GM23338 (cell line): ENCODE data around the gene GSTA5. TPM values are rescaled to one million over a fixed set of nuclear protein-coding genes. Genes with fewer than 3 reads are reported as not detected.
"Not testable (repeated sequence)": the region's sequence is repeated elsewhere in the genome, so short reads cannot be mapped to it uniquely, and the experiment has no call there.

Experiments used
- ATAC-seq: fragments of 200-7000 bp; cut with Tn5 transposase; 3 replicates; pipeline ENCODE4 v1.9.1; 2020
- DNase-seq: peaks from one replicate; pipeline ENCODE4 v3.0.0-alpha.2; 2015; ENCODE audit warnings: low spot score
- H2AFZ ChIP-seq: fragments of 200-600 bp; sonication (generic); 2 replicates; pipeline ENCODE4 v1.8.0; 2016; ENCODE audit warnings: antibody characterized with exemption, mild to moderate bottlenecking, moderate library complexity
- H3F3A ChIP-seq: fragments of 200-600 bp; sonication (generic); replicated peaks from 2 replicates; pipeline ENCODE4 v1.8.0; 2017; ENCODE audit warnings: antibody characterized with exemption, mixed run types, low read depth
- H3K27ac ChIP-seq: fragments of 200-600 bp; sonication (generic); 2 replicates; pipeline ENCODE4 v1.6.1; 2016; ENCODE audit warnings: low read depth
- H3K27me3 ChIP-seq: fragments of 200-600 bp; sonication (generic); 2 replicates; pipeline ENCODE4 v1.8.0; 2016; ENCODE audit warnings: mild to moderate bottlenecking, mixed run types, moderate library complexity; ENCODE audit not compliant: insufficient read depth
- H3K36me3 ChIP-seq: fragments of 200-600 bp; sonication (generic); 2 replicates; pipeline ENCODE4 v1.8.0; 2016; ENCODE audit warnings: mild to moderate bottlenecking; ENCODE audit not compliant: insufficient read depth
- H3K4me1 ChIP-seq: fragments of 200-600 bp; sonication (generic); 2 replicates; pipeline ENCODE4 v1.8.0; 2016; ENCODE audit warnings: mild to moderate bottlenecking, moderate library complexity; ENCODE audit not compliant: insufficient read depth
- H3K4me2 ChIP-seq: fragments of 200-600 bp; sonication (generic); 2 replicates; pipeline ENCODE4 v1.7.1; 2017; ENCODE audit warnings: mixed run types
- H3K4me3 ChIP-seq: fragments of 200-600 bp; sonication (generic); 2 replicates; pipeline ENCODE4 v1.6.1; 2016; ENCODE audit warnings: mixed run types
- H3K79me2 ChIP-seq: fragments of 200-600 bp; sonication (generic); replicated peaks from 2 replicates; pipeline ENCODE4 v1.8.0; 2017; ENCODE audit warnings: mild to moderate bottlenecking; ENCODE audit not compliant: insufficient read depth
- H3K9me2 ChIP-seq: fragments of 200-600 bp; sonication (generic); 2 replicates; pipeline ENCODE4 v1.8.0; 2017; ENCODE audit not compliant: insufficient read depth
- H4K20me1 ChIP-seq: fragments of 200-600 bp; sonication (generic); replicated peaks from 2 replicates; pipeline ENCODE4 v1.8.0; 2017; ENCODE audit warnings: mild to moderate bottlenecking; ENCODE audit not compliant: insufficient read depth
- H3K27ac Mint-ChIP-seq: 2 replicates; pipeline ENCODE4 v1.8.0; 2020; ENCODE audit warnings: inconsistent platforms, mild to moderate bottlenecking, moderate library complexity, mixed read lengths
- H3K27me3 Mint-ChIP-seq: 3 replicates; pipeline ENCODE4 v1.8.0; 2022; ENCODE audit warnings: low read depth, mild to moderate bottlenecking, moderate library complexity, mixed read lengths, inconsistent platforms; ENCODE audit not compliant: insufficient read depth, poor library complexity
- H3K36me3 Mint-ChIP-seq: 3 replicates; pipeline ENCODE4 v1.8.0; 2021; ENCODE audit warnings: low read depth, mild to moderate bottlenecking, inconsistent platforms, moderate library complexity, mixed read lengths
- H3K4me1 Mint-ChIP-seq: 3 replicates; pipeline ENCODE4 v1.8.0; 2020; ENCODE audit warnings: mild to moderate bottlenecking, inconsistent platforms, mixed read lengths
- H3K4me3 Mint-ChIP-seq: 3 replicates; pipeline ENCODE4 v1.8.0; 2021; ENCODE audit warnings: moderate library complexity, mild to moderate bottlenecking, inconsistent platforms, mixed read lengths
- H3K9me3 Mint-ChIP-seq: 3 replicates; pipeline ENCODE4 v1.8.0; 2020; ENCODE audit warnings: moderate library complexity, mild to moderate bottlenecking, inconsistent platforms, mixed read lengths
- CREB1 ChIP-seq: fragments of 250-450 bp; sonication (Bioruptor Pico); IDR thresholded peaks from 2 replicates; pipeline ENCODE4 v1.5.0; 2020; ENCODE audit warnings: low read depth, mild to moderate bottlenecking, moderate library complexity
- EZH2 ChIP-seq: fragments of 200-600 bp; sonication (generic); IDR thresholded peaks from one replicate; pipeline ENCODE4 v1.8.0; 2017; ENCODE audit warnings: antibody characterized with exemption, mild to moderate bottlenecking, low read depth; ENCODE audit not compliant: unreplicated experiment
- EZH2phosphoT487 ChIP-seq: fragments of 200-600 bp; sonication (generic); IDR thresholded peaks from one replicate; pipeline ENCODE4 v1.8.1; 2018; ENCODE audit warnings: antibody characterized with exemption; ENCODE audit not compliant: unreplicated experiment
- JUNB ChIP-seq: IDR thresholded peaks from one replicate; pipeline ENCODE4 v1.6.1; 2016; ENCODE audit warnings: antibody characterized with exemption; ENCODE audit not compliant: unreplicated experiment
- NANOG ChIP-seq: IDR thresholded peaks from 2 replicates; pipeline ENCODE4 v1.6.1; 2016; ENCODE audit warnings: antibody characterized with exemption, borderline replicate concordance
- polyA plus RNA-seq: library from polyadenylated mRNA; unstranded; fragments of >200 nt; fragmentation: Nextera tagmentation; extraction: Ambion mirVana; gene quantifications from 2 replicates; pipeline ENCODE4 v1.2.1, GENCODE V29; 2016
- total RNA-seq: library from RNA; depleted of rRNA; stranded (reverse); fragments of >200 nt; shearing (Covaris generic); gene quantifications from 2 replicates; pipeline ENCODE4 v1.2.3, GENCODE V29; 2014
- TF ChIP-seq, protein P1 (sequence below), 2 experiments: fragments of 200-600 bp in 1 of 2; sonication (generic) in 1 of 2; conservative IDR thresholded peaks; 2 replicates each; pipeline versions ENCODE4 v1.5.1 to v1.6.1; 2016 to 2017; ENCODE audit warnings: antibody characterized with exemption in 2 of 2, low read depth in 2 of 2, mild to moderate bottlenecking in 2 of 2, moderate library complexity in 1 of 2
- TF ChIP-seq, protein P2 (sequence below): IDR thresholded peaks from one replicate; pipeline ENCODE4 v1.6.1; 2018; ENCODE audit warnings: antibody characterized with exemption; ENCODE audit not compliant: unreplicated experiment
- TF ChIP-seq, protein P3 (sequence below): IDR thresholded peaks from 2 replicates; pipeline ENCODE4 v1.6.1; 2016; ENCODE audit warnings: antibody characterized with exemption

GSTA5 gene
- total and polyA plus RNA-seq, 2 experiments from 2014 or later: not detected

DNA sequence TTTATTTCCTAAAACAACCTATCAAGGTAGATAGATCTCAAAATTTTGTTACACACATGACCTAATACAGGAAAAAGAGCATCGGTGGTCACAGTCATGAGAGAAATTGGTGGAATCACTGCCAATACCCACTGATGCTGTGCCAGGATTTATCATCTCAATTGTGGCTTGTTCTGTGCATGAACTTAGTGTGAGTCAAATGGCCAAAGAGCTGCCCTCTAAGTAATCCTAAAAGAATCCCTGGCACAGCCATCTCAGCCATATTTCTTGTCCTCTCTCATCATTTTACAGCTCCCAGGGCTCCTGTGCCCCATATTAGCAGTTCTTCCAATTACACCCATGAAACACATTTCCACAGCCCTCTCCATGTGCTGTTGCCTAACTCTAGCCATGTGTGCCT lies 6.1 kb downstream of the GSTA5 start:
- Histone ChIP-seq H3K27me3 (no peaks in the 10 kb centered on the region), H3K9me2 (no peaks in the 10 kb centered on the region), H4K20me1 (no peaks in the 10 kb centered on the region), H3K4me3 (no peak overlapping the region), H3K27ac (no peak overlapping the region), H3K4me1 (no peaks in the 10 kb centered on the region), H2AFZ (no peak overlapping the region), H3K36me3 (no peaks in the 10 kb centered on the region), H3K4me2 (no peak overlapping the region), H3K79me2 (no peaks in the 10 kb centered on the region), H3F3A (no peaks in the 10 kb centered on the region)
- ATAC-seq: no peak
- H3K27ac Mint-ChIP-seq: no peak overlapping the region
- H3K27me3 Mint-ChIP-seq: peaks cover 6% of the 10 kb centered on the region
- no peak for DNase-seq
- no peak overlapping the region for H3K4me3 Mint-ChIP-seq
- peaks cover 13% of the 10 kb centered on the region; the same call in 2 of the 3 replicates for H3K9me3 Mint-ChIP-seq
- TF ChIP-seq, protein P1, sequence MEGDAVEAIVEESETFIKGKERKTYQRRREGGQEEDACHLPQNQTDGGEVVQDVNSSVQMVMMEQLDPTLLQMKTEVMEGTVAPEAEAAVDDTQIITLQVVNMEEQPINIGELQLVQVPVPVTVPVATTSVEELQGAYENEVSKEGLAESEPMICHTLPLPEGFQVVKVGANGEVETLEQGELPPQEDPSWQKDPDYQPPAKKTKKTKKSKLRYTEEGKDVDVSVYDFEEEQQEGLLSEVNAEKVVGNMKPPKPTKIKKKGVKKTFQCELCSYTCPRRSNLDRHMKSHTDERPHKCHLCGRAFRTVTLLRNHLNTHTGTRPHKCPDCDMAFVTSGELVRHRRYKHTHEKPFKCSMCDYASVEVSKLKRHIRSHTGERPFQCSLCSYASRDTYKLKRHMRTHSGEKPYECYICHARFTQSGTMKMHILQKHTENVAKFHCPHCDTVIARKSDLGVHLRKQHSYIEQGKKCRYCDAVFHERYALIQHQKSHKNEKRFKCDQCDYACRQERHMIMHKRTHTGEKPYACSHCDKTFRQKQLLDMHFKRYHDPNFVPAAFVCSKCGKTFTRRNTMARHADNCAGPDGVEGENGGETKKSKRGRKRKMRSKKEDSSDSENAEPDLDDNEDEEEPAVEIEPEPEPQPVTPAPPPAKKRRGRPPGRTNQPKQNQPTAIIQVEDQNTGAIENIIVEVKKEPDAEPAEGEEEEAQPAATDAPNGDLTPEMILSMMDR (conservative IDR thresholded peaks at IDR 0.05; ENCODE audit: low read depth in 2 of 2): no peak
- TF ChIP-seq, protein P2, sequence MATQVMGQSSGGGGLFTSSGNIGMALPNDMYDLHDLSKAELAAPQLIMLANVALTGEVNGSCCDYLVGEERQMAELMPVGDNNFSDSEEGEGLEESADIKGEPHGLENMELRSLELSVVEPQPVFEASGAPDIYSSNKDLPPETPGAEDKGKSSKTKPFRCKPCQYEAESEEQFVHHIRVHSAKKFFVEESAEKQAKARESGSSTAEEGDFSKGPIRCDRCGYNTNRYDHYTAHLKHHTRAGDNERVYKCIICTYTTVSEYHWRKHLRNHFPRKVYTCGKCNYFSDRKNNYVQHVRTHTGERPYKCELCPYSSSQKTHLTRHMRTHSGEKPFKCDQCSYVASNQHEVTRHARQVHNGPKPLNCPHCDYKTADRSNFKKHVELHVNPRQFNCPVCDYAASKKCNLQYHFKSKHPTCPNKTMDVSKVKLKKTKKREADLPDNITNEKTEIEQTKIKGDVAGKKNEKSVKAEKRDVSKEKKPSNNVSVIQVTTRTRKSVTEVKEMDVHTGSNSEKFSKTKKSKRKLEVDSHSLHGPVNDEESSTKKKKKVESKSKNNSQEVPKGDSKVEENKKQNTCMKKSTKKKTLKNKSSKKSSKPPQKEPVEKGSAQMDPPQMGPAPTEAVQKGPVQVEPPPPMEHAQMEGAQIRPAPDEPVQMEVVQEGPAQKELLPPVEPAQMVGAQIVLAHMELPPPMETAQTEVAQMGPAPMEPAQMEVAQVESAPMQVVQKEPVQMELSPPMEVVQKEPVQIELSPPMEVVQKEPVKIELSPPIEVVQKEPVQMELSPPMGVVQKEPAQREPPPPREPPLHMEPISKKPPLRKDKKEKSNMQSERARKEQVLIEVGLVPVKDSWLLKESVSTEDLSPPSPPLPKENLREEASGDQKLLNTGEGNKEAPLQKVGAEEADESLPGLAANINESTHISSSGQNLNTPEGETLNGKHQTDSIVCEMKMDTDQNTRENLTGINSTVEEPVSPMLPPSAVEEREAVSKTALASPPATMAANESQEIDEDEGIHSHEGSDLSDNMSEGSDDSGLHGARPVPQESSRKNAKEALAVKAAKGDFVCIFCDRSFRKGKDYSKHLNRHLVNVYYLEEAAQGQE: no peak
- TF ChIP-seq, protein P3, sequence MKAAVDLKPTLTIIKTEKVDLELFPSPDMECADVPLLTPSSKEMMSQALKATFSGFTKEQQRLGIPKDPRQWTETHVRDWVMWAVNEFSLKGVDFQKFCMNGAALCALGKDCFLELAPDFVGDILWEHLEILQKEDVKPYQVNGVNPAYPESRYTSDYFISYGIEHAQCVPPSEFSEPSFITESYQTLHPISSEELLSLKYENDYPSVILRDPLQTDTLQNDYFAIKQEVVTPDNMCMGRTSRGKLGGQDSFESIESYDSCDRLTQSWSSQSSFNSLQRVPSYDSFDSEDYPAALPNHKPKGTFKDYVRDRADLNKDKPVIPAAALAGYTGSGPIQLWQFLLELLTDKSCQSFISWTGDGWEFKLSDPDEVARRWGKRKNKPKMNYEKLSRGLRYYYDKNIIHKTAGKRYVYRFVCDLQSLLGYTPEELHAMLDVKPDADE: no peak
- no peak for TF ChIP-seq CREB1 (CRISPR knock-in tag)
- no peak for TF ChIP-seq JUNB
- TF ChIP-seq NANOG: no peak
- TF ChIP-seq EZH2phosphoT487: no peak
- TF ChIP-seq EZH2: no peak
- H3K36me3 Mint-ChIP-seq: no peaks in the 10 kb centered on the region; the same call in 2 of the 3 replicates
- H3K4me1 Mint-ChIP-seq: peaks cover 3% of the 10 kb centered on the region; the same call in 2 of the 3 replicates

DNA sequence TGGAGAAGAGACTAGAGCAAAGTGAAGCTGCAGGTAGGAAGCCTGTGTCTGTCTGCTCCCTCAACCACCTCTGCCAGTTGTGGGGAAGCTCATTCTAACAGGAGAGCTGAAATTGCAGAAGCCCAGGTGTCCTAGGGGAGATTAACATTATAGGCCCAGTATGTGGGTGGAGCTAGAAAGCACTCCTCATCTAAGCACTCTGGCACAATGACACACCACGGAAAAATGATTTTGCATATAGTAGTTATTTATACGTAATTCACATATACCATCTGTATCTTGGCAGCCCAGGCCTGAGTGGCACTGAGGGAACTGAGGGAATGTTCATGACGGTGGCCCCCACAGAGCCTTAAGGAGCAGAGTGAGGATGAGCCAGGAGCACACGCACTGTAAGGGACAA lies 9.7 kb downstream of the GSTA5 start:
- not testable (repeated sequence) for H3K36me3 ChIP-seq, H3K4me2 ChIP-seq, H3K9me2 ChIP-seq, H3K27me3 ChIP-seq, H4K20me1 ChIP-seq, DNase-seq, H3K27me3 Mint-ChIP-seq, H3K36me3 Mint-ChIP-seq, H3K4me3 Mint-ChIP-seq, H3K79me2 ChIP-seq, H2AFZ ChIP-seq, H3F3A ChIP-seq, H3K27ac Mint-ChIP-seq, H3K27ac ChIP-seq, ATAC-seq, H3K4me1 Mint-ChIP-seq, H3K4me3 ChIP-seq, H3K4me1 ChIP-seq
- peaks cover 28% of the 10 kb centered on the region for H3K9me3 Mint-ChIP-seq
